HepG2 (cell line): ENCODE results near the gene FOSB. TPM values are rescaled to one million over a fixed set of nuclear protein-coding genes. Genes with fewer than 3 reads are reported as not detected.

Source experiments
- ATF2 ChIP-seq: sonication (generic); formaldehyde crosslinking; IDR thresholded peaks from 2 replicates; pipeline ENCODE4 v1.4.0; 2020; ENCODE audit warnings: missing genetic modification reagents
- NR2F6 ChIP-seq, 2 experiments: IDR thresholded peaks; 2 replicates each; pipeline ENCODE4 v1.6.1; 2016; ENCODE audit warnings: antibody characterized with exemption in 1 of 2, mild to moderate bottlenecking in 1 of 2
- RBAK ChIP-seq: sonication (generic); formaldehyde crosslinking; IDR thresholded peaks from 2 replicates; pipeline ENCODE4 v1.5.1; 2020; ENCODE audit warnings: mild to moderate bottlenecking, missing genetic modification reagents
- RBFOX2 ChIP-seq: fragments of 200-400 bp; formaldehyde crosslinking; IDR thresholded peaks from 2 replicates; pipeline ENCODE4 v1.6.1; 2017; ENCODE audit warnings: low read depth, mild to moderate bottlenecking, low read length
- SMAD9 ChIP-seq: sonication (generic); formaldehyde crosslinking; IDR thresholded peaks from 2 replicates; pipeline ENCODE4 v1.5.1; 2020; ENCODE audit warnings: mild to moderate bottlenecking, missing genetic modification reagents
- SP140L ChIP-seq: sonication (generic); formaldehyde crosslinking; IDR thresholded peaks from 2 replicates; pipeline ENCODE4 v1.4.0; 2020; ENCODE audit warnings: missing genetic modification reagents, borderline replicate concordance
- SRSF4 ChIP-seq: fragments of 200-400 bp; formaldehyde crosslinking; IDR thresholded peaks from one replicate; pipeline ENCODE4 v1.6.1; 2018; ENCODE audit warnings: mild to moderate bottlenecking, low read depth, low read length, moderate library complexity; ENCODE audit not compliant: poor library complexity, severe bottlenecking
- TAF1 ChIP-seq: sonication (generic); formaldehyde crosslinking; IDR thresholded peaks from 2 replicates; pipeline ENCODE4 v1.4.0; 2020; ENCODE audit warnings: missing genetic modification reagents
- ZNF510 ChIP-seq: sonication (generic); formaldehyde crosslinking; IDR thresholded peaks from 2 replicates; pipeline ENCODE4 v1.4.0; 2020; ENCODE audit warnings: low read depth, mild to moderate bottlenecking, missing genetic modification reagents
- ZNF549 ChIP-seq: sonication (generic); formaldehyde crosslinking; IDR thresholded peaks from 2 replicates; pipeline ENCODE4 v1.5.0; 2020; ENCODE audit warnings: missing genetic modification reagents
- ZNF768 ChIP-seq: sonication (generic); formaldehyde crosslinking; IDR thresholded peaks from 2 replicates; pipeline ENCODE4 v1.4.0; 2020; ENCODE audit warnings: missing genetic modification reagents
- ZNF850 ChIP-seq: sonication (generic); formaldehyde crosslinking; conservative IDR thresholded peaks from 2 replicates; pipeline ENCODE4 v1.9.0; 2021; ENCODE audit warnings: mild to moderate bottlenecking, missing genetic modification reagents
- polyA plus RNA-seq, 8 experiments: library from polyadenylated mRNA; depleted of rRNA in 3 of 8; stranded (reverse) in 7 of 8; unstranded in 1 of 8; fragments of >200 nt; fragmentation: Illumina TruSeq in 4 of 8; extraction: Trizol in 4 of 8; gene quantifications; 2 replicates each; pipeline versions ENCODE4 v1.2.1 to v1.2.3, GENCODE V29; 2011 to 2016; ENCODE audit warnings: low read depth in 4 of 8, missing spikeins in 1 of 8, mixed read lengths in 1 of 8; ENCODE audit not compliant: insufficient read depth in 1 of 8
- total RNA-seq, 5 experiments: library from RNA; depleted of rRNA; stranded (reverse); fragments of >200 nt; fragmentation: Illumina TruSeq; extraction: Trizol; gene quantifications; 2 replicates each; pipeline ENCODE4 v1.2.3, GENCODE V29; 2016; ENCODE audit warnings: low read depth in 1 of 5
- TF ChIP-seq, protein P1 (sequence below): IDR thresholded peaks from 2 replicates; pipeline ENCODE4 v1.6.1; 2016; ENCODE audit warnings: mild to moderate bottlenecking, missing biosample characterization, missing genetic modification reagents
- TF ChIP-seq, protein P2 (sequence below), 2 experiments: sonication (generic) in 1 of 2; formaldehyde crosslinking in 1 of 2; IDR thresholded peaks; 2 replicates each; pipeline versions ENCODE4 v1.5.1 to v1.6.1; 2011 to 2020; ENCODE audit warnings: borderline replicate concordance in 1 of 2, low read depth in 1 of 2, low read length in 1 of 2, mild to moderate bottlenecking in 1 of 2, missing genetic modification reagents in 1 of 2, moderate library complexity in 1 of 2
- TF ChIP-seq, protein P3 (sequence below): sonication (generic); formaldehyde crosslinking; IDR thresholded peaks from 2 replicates; pipeline ENCODE4 v1.4.0; 2020; ENCODE audit warnings: missing genetic modification reagents, borderline replicate concordance
- TF ChIP-seq, protein P4 (sequence below): sonication (generic); formaldehyde crosslinking; IDR thresholded peaks from 2 replicates; pipeline ENCODE4 v1.4.0; 2020; ENCODE audit warnings: missing genetic modification reagents

FOSB gene
- total and polyA plus RNA-seq, 2 of the 13 experiments (the other 11 are each of a cell fraction or from before 2014, with no cell fraction given) = 2.8 to 6.0 TPM

DNA sequence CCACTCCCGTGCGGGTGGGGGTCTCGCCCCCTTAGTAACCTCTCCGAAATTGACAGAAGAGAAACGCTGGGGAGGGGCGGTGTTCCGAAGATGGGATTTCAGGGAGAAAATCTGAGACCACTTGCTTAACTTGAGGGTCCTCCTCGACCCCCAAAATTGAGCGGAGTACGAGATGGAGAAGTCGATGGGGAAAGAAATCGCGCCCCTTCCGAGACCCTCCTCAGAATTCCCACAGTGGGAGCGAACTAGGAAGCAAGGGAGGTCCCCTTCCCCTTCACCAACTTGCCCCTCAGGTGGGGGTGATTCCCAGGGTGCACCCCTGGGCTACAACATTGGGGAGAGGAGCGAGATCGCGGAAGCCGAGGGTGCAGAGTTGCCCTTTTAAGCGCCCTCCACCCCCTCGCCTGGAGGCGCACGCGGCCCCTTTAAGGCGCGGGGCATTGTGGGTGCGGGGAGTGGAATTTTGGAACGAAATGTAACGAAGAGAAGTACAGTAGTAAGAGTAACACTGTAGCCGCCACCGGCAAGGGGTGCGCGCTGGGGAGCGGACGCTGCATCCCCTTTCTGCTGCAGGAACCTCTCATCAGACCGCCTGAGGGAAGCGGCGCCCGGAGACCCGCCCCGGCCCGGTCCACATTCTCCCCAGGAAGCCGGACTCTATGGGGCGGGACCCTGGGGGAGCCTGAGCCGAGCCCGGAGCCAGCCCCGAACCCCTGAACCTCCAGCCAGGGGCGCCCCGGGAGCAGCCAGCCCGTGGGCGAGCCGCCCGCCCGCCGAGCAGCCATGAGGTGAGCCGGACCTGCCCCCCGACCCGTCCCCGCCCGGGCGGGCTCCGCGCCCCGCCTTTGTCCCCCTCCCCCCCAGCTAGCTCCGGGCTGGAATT, 39.4 kb downstream of the FOSB start, which contains the start of gene VASP (continued):
- TF ChIP-seq ATF2 (no peak), TAF1 (peak; percentile 92), RBAK (CRISPR knock-in tag) (0 out of 2 replicates have a peak, but pooled peaks have one; percentile 14), SP140L (CRISPR knock-in tag) (0 out of 2 replicates have a peak, but pooled peaks have one; percentile 48), ZNF768 (CRISPR knock-in tag) (0 out of 2 replicates have a peak, but pooled peaks have one; percentile 44), SRSF4 (no peak), ZNF510 (CRISPR knock-in tag) (no peak), ZNF850 (0 out of 2 replicates have a peak, but pooled peaks have one; percentile 30), NR2F6 (IDR thresholded peaks at IDR 0.05) (no peak), NR2F6 (CRISPR knock-in tag; IDR thresholded peaks at IDR 0.05) (peak; percentile 53; the same call in 1 of the 2 replicates), RBFOX2 (peak; percentile 92), SMAD9 (no peak), ZNF549 (CRISPR knock-in tag) (no peak)
- TF ChIP-seq, protein P1, sequence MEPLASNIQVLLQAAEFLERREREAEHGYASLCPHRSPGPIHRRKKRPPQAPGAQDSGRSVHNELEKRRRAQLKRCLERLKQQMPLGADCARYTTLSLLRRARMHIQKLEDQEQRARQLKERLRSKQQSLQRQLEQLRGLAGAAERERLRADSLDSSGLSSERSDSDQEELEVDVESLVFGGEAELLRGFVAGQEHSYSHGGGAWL (CRISPR knock-in tag) = peak; percentile 77
- TF ChIP-seq, protein P2, sequence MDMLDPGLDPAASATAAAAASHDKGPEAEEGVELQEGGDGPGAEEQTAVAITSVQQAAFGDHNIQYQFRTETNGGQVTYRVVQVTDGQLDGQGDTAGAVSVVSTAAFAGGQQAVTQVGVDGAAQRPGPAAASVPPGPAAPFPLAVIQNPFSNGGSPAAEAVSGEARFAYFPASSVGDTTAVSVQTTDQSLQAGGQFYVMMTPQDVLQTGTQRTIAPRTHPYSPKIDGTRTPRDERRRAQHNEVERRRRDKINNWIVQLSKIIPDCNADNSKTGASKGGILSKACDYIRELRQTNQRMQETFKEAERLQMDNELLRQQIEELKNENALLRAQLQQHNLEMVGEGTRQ (IDR thresholded peaks at IDR 0.05; ENCODE audit: low read depth, low read length) = no peak
- TF ChIP-seq, protein P2 (CRISPR knock-in tag; IDR thresholded peaks at IDR 0.05; ENCODE audit: borderline replicate concordance) = peak; percentile 31; the same call in 1 of the 2 replicates
- TF ChIP-seq, protein P3, sequence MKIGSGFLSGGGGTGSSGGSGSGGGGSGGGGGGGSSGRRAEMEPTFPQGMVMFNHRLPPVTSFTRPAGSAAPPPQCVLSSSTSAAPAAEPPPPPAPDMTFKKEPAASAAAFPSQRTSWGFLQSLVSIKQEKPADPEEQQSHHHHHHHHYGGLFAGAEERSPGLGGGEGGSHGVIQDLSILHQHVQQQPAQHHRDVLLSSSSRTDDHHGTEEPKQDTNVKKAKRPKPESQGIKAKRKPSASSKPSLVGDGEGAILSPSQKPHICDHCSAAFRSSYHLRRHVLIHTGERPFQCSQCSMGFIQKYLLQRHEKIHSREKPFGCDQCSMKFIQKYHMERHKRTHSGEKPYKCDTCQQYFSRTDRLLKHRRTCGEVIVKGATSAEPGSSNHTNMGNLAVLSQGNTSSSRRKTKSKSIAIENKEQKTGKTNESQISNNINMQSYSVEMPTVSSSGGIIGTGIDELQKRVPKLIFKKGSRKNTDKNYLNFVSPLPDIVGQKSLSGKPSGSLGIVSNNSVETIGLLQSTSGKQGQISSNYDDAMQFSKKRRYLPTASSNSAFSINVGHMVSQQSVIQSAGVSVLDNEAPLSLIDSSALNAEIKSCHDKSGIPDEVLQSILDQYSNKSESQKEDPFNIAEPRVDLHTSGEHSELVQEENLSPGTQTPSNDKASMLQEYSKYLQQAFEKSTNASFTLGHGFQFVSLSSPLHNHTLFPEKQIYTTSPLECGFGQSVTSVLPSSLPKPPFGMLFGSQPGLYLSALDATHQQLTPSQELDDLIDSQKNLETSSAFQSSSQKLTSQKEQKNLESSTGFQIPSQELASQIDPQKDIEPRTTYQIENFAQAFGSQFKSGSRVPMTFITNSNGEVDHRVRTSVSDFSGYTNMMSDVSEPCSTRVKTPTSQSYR (CRISPR knock-in tag) = peak; percentile 85
- TF ChIP-seq, protein P4, sequence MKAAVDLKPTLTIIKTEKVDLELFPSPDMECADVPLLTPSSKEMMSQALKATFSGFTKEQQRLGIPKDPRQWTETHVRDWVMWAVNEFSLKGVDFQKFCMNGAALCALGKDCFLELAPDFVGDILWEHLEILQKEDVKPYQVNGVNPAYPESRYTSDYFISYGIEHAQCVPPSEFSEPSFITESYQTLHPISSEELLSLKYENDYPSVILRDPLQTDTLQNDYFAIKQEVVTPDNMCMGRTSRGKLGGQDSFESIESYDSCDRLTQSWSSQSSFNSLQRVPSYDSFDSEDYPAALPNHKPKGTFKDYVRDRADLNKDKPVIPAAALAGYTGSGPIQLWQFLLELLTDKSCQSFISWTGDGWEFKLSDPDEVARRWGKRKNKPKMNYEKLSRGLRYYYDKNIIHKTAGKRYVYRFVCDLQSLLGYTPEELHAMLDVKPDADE = 0 out of 2 replicates have a peak, but pooled peaks have one; percentile 8
